ENCODE data around the gene CAPSL.
"Not testable (repeated sequence)": the region's sequence is repeated elsewhere in the genome, so short reads cannot be mapped to it uniquely, and the experiment has no call there.

The CAPSL gene

GRCh38 chr5:35894131-35894530 lies 44.3 kb downstream of the CAPSL start:
- Histone ChIP-seq H3K27ac (ENCODE audit: low read depth, low read length) (no peak overlapping the region), H4K20me1 (ENCODE audit: control insufficient read depth, insufficient read depth, low read depth, low read length) (no peaks in the 10 kb centered on the region), H3K36me3 (ENCODE audit: control insufficient read depth, low read length) (no peaks in the 10 kb centered on the region), H3K9me3 (ENCODE audit: control insufficient read depth, insufficient read depth, low read length) (peaks cover 3% of the 10 kb centered on the region; the same call in 1 of the 2 replicates), H3K4me2 (ENCODE audit: low read length) (no peak overlapping the region), H3K9me2 (replicated peaks; ENCODE audit: control insufficient read depth, low read length) (no peaks in the 10 kb centered on the region), H3F3A (ENCODE audit: control insufficient read depth, insufficient read depth) (0 out of 2 replicates have a peak, but pooled peaks cover 3% of the 10 kb centered on the region), H3K27me3 (ENCODE audit: control insufficient read depth, low read length) (no peaks in the 10 kb centered on the region), H3K4me1 (ENCODE audit: control insufficient read depth, low read length) (peaks cover 15% of the 10 kb centered on the region), H3K79me2 (ENCODE audit: control insufficient read depth, low read length) (no peaks in the 10 kb centered on the region), H3K4me3 (ENCODE audit: low read length) (no peak overlapping the region)
- TF ChIP-seq CTCF (IDR thresholded peaks at IDR 0.05; ENCODE audit: low read depth, low read length, poor library complexity, severe bottlenecking) (no peak), EZH2phosphoT487 (IDR thresholded peaks at IDR 0.05; ENCODE audit: borderline replicate concordance, low read length) (no peak)

GRCh38 chr5:35892799-35893198 lies 45.6 kb downstream of the CAPSL start:
- not testable (repeated sequence) for H3K4me2 ChIP-seq (ENCODE audit: low read length); H3K9me2 ChIP-seq (replicated peaks; ENCODE audit: control insufficient read depth, low read length); H3K36me3 ChIP-seq (ENCODE audit: control insufficient read depth, low read length); H3K79me2 ChIP-seq (ENCODE audit: control insufficient read depth, low read length); H3F3A ChIP-seq (ENCODE audit: control insufficient read depth, insufficient read depth); H3K4me3 ChIP-seq (ENCODE audit: low read length); H3K9me3 ChIP-seq (ENCODE audit: control insufficient read depth, insufficient read depth, low read length); H3K27ac ChIP-seq (ENCODE audit: low read depth, low read length); H3K27me3 ChIP-seq (ENCODE audit: control insufficient read depth, low read length); H4K20me1 ChIP-seq (ENCODE audit: control insufficient read depth, insufficient read depth, low read depth, low read length)
- peaks cover 15% of the 10 kb centered on the region for H3K4me1 ChIP-seq (ENCODE audit: control insufficient read depth, low read length)

- H3K9me2 ChIP-seq (replicated peaks; ENCODE audit: control insufficient read depth, low read length): no peaks in the 10 kb centered on the region
- H3K4me2 ChIP-seq (ENCODE audit: low read length): no peak overlapping the region
- no peaks in the 10 kb centered on the region for H3K79me2 ChIP-seq (ENCODE audit: control insufficient read depth, low read length)
- H3F3A ChIP-seq (ENCODE audit: control insufficient read depth, insufficient read depth): peaks cover 13% of the 10 kb centered on the region
- peaks cover 3% of the 10 kb centered on the region; the same call in 1 of the 2 replicates for H3K9me3 ChIP-seq (ENCODE audit: control insufficient read depth, insufficient read depth, low read length)
- H3K4me3 ChIP-seq (ENCODE audit: low read length): no peak overlapping the region
- no peaks in the 10 kb centered on the region for H4K20me1 ChIP-seq (ENCODE audit: control insufficient read depth, insufficient read depth, low read depth, low read length)
- H3K27ac ChIP-seq (ENCODE audit: low read depth, low read length): no peak overlapping the region
- H3K27me3 ChIP-seq (ENCODE audit: control insufficient read depth, low read length): no peaks in the 10 kb centered on the region
- H3K4me1 ChIP-seq (ENCODE audit: control insufficient read depth, low read length): peaks cover 40% of the 10 kb centered on the region
- TF ChIP-seq CTCF (IDR thresholded peaks at IDR 0.05; ENCODE audit: low read depth, low read length, poor library complexity, severe bottlenecking): no peak
- no peak for TF ChIP-seq EZH2phosphoT487 (IDR thresholded peaks at IDR 0.05; ENCODE audit: borderline replicate concordance, low read length)
- H3K36me3 ChIP-seq (ENCODE audit: control insufficient read depth, low read length): peaks cover 9% of the 10 kb centered on the region
Measured at GRCh38 chr5:35890021-35891020, 48.1 kb downstream of the CAPSL start.

Measured in DOHH2 (cell line).